Measurements from ENCODE around the gene RICTOR.
A peak's percentile ranks its signal among the peaks of the same experiment; 100 is the strongest.

Gene RICTOR

GRCh38 chr5:39074017-39074814 is at the start of gene RICTOR:
RICTOR (minus strand) TSS chr5:39074399; CDS start chr5:39074377, 22 bp downstream.
- DNase-seq, result peak; percentile 87 to 95

- no peak for DNase-seq
Measured at GRCh38 chr5:39121922-39122321, 47.7 kb upstream of the RICTOR start.

- DNase-seq, result no peak
Measured at GRCh38 chr5:39121315-39121714, 47.1 kb upstream of the RICTOR start.

GRCh38 chr5:39120052-39120420 is 45.8 kb upstream of the RICTOR start:
- DNase-seq, result no peak

- DNase-seq, result no peak
Measured at GRCh38 chr5:39119404-39120051, 45.3 kb upstream of the RICTOR start.

- DNase-seq, result no peak
Measured at GRCh38 chr5:39118638-39119037, 44.4 kb upstream of the RICTOR start.

GRCh38 chr5:39117401-39117800 is 43.2 kb upstream of the RICTOR start:
- DNase-seq, result no peak

GRCh38 chr5:39116344-39117170 is 42.4 kb upstream of the RICTOR start:
- DNase-seq, result no peak

GRCh38 chr5:39115644-39116343 is 41.6 kb upstream of the RICTOR start:
- no peak for DNase-seq

GRCh38 chr5:39114155-39114554 is 40.0 kb upstream of the RICTOR start:
- no peak for DNase-seq

GRCh38 chr5:39113354-39113953 is 39.3 kb upstream of the RICTOR start:
- no peak for DNase-seq

- DNase-seq, result no peak
Measured at GRCh38 chr5:39109606-39110005, 35.4 kb upstream of the RICTOR start.

- no peak for DNase-seq
Measured at GRCh38 chr5:39108987-39109386, 34.8 kb upstream of the RICTOR start.

- DNase-seq, result no peak
Measured at GRCh38 chr5:39107350-39107749, 33.2 kb upstream of the RICTOR start.

- DNase-seq, result no peak
Measured at GRCh38 chr5:39106322-39106721, 32.1 kb upstream of the RICTOR start.

- DNase-seq, result no peak
Measured at GRCh38 chr5:39104221-39104620, 30.0 kb upstream of the RICTOR start.

- DNase-seq, result no peak
Measured at GRCh38 chr5:39102684-39103155, 28.5 kb upstream of the RICTOR start.

- DNase-seq, result no peak
Measured at GRCh38 chr5:39100851-39101396, 26.7 kb upstream of the RICTOR start.

GRCh38 chr5:39100301-39100850 is 26.2 kb upstream of the RICTOR start:
- no peak for DNase-seq

- DNase-seq, result no peak
Measured at GRCh38 chr5:39099831-39100230, 25.6 kb upstream of the RICTOR start.

- DNase-seq, result no peak
Measured at GRCh38 chr5:39093352-39093751, 19.2 kb upstream of the RICTOR start.
